ENCODE measurements around the gene DTNB. TPM values are rescaled to one million over a fixed set of nuclear protein-coding genes. Genes with fewer than 3 reads are reported as not detected.
"Not testable (repeated sequence)": the region's sequence is repeated elsewhere in the genome, so short reads cannot be mapped to it uniquely, and the experiment has no call there.

DTNB gene
- total RNA-seq, 1 donor from 2014 or later: 15.6 TPM

DNA sequence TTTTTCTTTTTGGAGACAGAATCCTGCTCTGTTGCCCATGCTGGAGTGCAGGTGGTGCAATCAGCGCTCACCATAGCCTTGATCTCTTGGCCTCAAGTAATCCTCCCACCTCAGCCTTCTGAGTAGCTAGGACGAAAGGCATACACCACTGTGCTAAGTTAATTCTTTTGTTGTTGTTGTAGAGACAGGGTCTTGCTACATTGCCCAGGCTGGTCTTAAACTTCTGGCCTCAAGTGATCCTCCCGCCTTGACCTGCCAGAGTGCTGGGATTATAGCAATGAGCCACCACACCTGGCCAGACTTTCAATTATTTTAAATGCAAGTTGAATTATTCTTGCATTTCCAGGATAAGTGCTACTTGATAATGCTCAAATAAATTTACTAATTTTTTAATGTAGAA is 126.5 kb downstream of the DTNB start:
- DNase-seq (ENCODE audit: low spot score): no peak

DNA sequence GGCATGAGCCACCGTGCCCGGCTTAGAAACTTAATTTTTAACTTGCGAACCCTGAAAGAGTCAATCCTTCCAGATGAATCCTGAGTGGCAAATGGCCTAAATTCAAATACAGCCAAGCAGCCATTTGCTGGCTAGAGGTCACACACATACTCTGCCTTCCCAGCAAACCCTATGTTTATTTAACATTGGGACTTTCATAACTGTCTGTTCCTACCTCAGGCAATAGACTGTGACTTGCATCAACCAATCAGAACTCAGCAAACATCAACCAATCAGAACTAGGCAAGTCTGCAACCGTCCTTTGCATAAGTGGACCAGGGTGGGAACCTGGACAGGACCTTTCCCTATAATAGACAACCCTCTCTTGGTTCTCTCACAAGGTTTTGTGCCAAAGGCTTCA is 127.5 kb downstream of the DTNB start:
- DNase-seq (ENCODE audit: low spot score): no peak

DNA sequence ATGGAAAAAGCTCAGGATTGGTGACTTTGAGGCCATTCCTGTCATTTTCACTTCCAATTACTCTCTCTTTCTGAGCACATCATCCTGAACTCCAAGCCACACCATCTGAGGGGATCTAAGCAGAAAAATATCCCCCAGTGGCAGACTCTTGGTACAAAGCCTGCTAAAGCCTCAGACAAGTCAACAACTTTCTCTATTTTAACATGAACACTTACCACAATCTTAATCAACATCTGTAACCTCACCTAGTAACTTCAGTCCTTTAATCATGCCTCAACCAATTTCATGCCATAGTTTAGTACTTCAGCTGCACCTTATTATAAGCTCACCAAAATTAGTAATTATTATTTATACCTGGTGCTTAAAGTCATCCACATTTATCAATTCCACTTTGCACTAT is 128.9 kb downstream of the DTNB start:
- DNase-seq (ENCODE audit: low spot score): no peak

DNA sequence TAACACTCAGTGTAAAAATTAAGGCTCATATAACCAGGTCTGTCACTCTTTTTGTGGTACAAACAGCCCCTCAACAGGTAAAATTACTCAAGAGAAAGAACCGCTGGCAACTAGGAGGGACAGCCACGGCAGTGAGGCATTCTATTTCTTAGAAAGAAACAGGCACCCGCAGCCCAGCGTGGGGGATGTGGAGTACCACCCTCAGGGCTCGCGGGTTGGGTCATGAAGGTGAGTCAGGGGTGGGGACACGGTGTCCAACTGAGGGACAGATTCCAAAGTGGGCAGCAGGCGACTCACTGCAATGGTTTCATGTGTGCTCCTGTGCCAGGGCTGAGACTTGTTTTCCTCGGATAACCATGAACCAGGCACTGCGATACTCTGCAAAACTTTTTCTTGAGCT is 129.4 kb downstream of the DTNB start:
- DNase-seq (ENCODE audit: low spot score): no peak

DNA sequence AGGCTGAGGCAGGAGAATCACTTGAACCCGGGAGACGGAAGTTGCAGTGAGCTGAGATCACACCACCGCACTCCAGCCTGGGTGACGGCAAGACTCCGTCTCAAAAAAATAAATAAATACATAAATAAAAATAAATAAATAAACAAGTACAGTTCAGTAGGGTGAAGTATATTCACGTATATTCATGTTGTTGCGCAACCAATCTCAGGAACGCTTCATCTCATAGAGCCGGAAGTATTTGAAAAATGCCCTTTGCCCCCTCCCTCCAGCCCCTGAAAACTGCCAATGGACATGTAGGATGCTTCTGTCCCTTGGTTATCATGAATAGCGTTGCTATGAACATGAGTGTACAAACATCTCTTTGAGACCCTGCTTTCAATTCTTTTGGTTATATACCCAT is 132.0 kb downstream of the DTNB start:
- no peak for DNase-seq (ENCODE audit: low spot score)

DNA sequence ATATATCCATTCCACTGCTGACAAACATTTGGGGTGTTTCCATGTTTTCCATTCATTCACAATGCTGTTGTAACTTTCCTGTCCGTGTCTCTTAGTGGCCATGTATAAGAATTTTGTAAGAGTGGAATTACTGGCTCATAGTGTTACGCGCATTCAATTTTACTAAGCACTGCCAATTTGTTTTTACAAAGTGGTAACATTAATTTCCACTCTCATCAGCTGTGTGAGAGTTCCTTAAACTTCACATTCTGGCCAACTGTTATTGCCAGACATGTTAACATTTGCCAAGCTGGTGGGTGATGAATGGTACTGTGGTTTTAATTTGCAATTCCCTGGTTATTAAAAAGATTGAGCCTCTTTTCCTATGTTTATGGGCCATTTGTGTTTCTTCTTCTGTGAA is 134.2 kb downstream of the DTNB start:
- DNase-seq (ENCODE audit: low spot score): no peak

DNA sequence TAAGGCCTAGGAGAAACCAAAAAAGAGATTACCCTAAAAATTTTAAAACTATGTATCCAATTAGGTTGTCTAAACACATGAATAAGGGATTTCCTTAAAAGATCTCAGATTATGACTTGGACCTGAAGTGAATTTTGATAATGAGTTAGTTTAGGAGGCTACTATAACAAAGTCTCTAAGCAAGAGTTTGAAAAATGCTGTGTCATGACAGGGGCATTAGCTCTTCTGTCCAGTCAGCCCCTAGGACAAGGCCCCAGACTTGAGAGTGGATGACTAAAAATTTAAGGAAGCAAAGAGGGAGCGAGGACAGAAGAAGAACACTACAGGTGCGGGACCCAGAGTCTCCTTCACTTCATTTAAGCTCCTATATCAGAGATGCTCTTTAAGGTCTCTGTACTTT is 135.9 kb downstream of the DTNB start:
- DNase-seq (ENCODE audit: low spot score): no peak

DNA sequence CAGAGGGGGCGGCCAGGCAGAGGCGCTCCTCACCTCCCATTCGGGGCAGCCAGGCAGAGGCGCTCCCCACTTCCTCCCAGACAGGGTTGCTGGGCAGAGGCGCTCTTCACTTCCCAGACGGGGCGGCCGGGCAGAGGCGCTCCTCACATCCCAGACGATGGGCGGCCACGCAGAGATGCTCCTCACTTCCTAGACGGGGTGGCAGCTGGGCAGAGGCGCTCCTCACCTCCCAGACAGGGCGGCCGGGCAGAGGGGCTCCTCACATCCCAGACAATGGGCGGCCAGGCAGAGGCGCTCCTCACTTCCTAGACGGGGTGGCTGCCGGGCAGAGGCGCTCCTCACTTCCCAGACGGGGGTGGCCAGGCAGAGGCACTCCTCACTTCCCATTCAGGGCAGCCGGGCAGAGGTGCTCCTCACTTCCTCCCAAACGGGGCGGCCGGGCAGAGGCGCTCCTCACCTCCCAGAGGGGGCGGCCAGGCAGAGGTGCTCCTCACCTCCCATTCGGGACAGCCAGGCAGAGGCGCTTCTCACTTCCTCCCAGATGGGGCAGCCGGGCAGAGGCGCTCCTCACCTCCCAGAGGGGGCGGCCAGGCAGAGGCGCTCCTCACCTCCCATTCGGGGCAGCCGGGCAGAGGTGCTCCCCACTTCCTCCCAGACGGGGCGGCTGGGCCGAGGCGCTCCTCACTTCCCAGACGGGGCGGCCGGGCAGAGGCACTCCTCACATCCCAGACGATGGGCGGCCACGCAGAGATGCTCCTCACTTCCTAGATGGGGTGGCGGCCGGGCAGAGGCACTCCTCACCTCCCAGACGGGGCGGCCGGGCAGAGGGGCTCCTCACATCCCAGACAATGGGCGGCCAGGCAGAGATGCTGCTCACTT is 137.7 kb downstream of the DTNB start:
- not testable (repeated sequence) for DNase-seq (ENCODE audit: low spot score)

DNA sequence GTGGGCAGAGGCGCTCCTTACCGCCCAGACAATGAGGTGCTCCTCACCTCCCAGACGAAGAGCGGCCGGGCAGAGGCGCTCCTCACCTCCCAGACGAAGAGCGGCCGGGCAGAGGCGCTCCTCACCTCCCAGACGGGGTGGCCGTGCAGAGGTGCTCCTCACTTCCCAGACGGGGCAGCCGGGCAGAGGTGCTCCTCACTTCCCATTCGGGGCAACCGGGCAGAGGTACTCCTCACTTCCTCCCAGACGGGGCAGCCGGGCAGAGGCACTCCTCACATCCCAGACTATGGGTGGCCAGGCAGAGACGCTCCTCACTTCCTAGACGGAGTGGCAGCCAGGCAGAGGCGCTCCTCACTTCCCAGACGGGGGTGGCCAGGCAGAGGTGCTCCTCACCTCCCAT is 138.4 kb downstream of the DTNB start:
- not testable (repeated sequence) for DNase-seq (ENCODE audit: low spot score)

DNA sequence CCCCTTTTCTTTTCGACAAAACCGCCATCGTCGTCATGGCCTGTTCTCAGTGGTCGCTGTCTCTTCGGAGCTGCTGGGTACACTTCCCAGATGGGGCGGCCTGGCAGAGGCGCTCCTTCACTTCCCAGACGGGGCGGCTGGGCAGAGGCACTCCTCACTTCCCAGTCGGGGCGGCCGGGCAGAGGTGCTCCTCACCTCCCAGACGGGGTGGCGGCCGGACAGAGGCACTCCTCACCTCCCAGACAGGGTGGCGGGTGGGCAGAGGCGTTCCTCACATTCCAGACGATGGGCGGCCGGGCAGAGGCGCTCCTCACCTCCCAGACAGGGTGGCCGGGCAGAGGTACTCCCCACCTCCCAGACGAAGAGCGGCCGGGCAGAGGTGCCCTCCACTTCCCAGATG is 138.9 kb downstream of the DTNB start:
- no peak for DNase-seq (ENCODE audit: low spot score)

DNA sequence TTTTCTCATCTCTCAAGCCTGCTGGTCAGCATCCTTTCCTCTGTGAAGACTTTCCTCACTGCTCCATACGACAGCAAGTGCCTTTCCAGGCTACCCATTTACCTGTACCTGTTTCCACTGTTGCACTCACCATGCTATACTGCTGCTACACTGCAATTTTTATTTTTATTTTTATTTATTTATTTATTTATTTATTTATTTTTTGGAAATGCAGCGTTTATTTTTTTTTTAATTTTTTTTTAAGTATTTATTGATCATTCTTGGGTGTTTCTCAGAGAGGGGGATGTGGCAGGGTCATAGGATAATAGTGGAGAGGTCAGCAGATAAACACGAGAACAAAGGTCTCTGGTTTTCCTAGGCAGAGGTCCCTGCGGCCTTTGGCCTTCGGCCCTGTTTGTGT is 139.6 kb downstream of the DTNB start:
- DNase-seq (ENCODE audit: low spot score): not testable (repeated sequence)

DNA sequence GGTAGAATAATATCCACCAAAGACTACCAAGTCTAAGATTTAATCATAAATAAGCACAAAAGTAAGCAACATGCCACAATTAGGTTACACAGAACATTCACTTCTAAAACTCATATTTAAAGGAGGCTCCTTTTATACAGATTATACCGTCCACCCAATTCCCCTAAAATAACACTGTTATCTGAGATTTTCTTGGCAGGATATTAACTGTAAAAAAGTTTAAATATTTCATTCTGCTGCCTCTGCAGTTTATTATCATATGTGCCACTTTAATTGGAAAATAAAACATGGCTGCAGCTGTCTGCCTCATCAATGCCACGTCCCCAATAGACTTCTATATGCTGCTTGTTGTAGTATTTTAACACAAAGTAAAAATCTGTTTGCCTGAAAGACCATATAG is 140.9 kb downstream of the DTNB start:
- no peak for DNase-seq (ENCODE audit: low spot score)

DNA sequence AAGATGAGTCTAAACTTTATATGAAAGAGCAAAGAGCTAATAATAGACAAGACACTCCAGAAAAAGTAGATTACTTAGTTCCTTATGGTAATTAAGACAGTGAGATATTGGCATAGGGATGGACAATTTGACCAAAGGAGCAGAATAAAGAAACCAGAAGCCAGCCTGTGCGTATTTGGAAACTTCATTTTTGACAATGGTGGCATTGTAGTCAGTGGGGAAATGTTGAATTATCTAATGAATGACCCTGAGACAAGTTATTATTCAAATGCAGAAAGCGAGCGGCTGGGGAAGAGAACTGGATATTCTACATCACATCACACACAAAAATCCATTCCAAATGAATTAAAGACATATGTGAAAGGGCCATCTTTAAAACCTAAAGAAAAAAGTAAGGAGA is 144.3 kb downstream of the DTNB start:
- DNase-seq (ENCODE audit: low spot score): no peak

DNA sequence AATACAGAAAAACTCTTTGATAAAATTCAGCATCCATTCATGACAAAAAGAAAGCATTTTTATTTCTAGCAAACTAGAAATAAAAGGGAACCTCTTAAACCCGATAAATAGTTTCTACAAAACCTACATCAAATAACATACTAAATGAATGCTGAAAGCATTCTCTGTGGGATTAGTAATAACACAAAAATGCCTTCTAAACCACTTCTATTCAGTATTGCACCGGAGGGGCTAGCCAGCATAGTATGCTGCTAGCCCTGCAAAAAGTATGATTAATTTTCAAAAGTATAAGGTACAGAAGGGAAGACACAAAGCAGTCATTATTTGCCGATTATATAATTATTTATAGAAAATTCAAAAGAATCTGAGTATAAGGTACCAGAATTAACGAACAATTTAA is 145.2 kb downstream of the DTNB start:
- DNase-seq (ENCODE audit: low spot score): no peak

DNA sequence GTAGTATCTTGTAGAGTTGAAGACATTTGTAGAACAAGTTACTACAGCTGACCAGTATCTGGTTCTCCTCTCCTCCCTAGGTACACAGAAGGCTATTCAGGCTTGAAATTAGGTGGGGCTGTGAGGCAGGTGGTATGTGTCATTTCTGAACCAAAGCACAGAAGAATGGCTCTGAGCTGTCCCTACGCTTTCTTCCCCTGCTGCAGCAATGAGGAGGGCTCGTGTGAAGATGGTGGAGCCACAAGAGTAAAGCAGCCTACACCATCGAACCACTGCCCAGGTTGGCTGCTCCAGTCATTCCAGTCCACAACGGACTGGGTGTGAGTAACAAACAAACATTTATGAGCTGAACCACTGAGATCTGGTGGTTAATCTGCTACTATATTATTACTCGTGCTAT is 148.9 kb downstream of the DTNB start:
- no peak for DNase-seq (ENCODE audit: low spot score)

DNA sequence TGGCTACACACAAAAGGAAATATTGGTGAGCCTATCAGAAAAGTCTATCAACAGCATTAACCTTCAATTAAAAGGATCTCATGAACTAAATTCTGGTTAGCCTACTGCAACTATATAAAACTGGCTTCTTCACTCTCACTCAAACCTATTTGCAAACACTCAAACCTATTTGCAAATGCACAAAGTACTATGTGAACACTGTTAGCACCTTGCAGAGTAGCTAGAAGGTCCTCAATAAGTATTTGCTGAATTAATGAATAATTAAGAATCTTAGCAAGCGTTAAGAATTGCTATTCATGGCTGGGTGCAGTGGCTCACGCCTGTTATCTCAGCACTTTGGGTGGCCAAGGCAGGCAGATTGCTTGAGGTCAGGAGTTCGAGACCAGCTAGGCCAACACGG is 150.3 kb downstream of the DTNB start:
- DNase-seq (ENCODE audit: low spot score): no peak

DNA sequence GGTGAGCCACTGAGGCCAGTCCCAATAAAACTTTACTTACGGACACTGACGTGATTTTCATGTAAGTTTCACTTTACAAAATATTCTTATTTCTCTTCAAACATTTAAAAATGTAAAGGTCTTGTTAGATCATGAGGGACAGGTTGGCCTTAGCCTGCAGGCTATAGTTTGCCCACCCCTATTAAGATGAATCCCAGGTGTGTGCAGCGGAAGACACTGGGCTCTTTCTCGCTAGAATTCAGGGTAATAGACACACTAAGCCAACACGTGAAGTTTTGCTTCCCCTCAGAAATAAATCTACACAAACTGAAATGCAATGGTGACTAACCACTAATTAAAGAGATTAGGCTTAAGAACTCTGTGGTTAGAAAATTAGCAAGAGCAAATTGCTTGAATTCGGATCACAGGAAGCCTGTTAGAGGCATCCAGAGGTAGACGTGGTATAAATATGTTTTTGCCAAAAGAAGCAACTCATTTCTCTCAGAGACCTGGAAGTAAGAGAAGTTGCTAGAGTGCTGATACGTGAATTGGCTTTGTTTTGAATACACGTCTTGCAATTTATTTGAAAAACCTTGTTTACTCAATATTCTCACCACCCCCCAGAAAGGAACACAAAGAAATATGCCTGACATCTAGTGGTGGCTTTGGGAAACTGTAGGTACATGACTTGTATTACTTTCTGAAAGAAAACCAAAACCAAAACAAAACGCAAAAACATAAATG is 151.6 kb downstream of the DTNB start:
- DNase-seq (ENCODE audit: low spot score): no peak

DNA sequence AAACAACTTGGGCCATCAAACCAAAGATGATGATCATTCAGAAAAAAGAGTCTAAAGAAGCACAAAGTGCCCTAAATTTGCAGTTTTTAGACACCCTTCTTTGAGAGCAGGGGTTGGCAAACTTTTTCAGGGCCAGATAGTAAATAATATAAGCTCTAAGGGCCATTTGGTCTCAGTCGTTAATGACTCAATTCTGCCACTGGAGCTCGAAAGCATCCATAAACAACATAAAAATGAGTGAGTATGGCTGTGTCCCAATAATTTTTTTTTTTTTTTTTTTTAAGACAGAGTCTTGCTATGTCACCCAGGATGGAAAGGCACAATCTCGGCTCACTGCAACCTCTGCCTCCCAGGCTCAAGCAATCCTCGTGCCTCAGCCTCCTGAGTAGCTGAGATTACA is 152.3 kb downstream of the DTNB start:
- DNase-seq (ENCODE audit: low spot score): no peak

DNA sequence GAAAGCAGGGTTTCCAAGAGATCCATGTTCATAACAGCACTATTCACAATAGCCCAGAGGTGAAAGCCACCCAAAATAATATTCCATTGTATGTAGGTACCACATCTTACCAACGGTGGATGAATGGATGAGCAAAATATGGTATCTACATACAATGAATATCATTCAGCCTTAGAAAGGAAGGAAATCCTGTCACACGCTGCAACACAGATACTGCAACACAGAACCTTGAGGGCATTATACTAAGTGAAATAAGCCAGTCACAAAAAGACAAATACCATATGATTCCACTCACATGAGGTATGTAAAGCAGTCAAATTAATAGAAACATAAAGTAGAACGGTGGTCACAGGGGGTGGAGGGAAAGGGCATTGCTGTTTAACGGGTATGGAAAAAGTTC is 155.7 kb downstream of the DTNB start:
- no peak for DNase-seq (ENCODE audit: low spot score)

DNA sequence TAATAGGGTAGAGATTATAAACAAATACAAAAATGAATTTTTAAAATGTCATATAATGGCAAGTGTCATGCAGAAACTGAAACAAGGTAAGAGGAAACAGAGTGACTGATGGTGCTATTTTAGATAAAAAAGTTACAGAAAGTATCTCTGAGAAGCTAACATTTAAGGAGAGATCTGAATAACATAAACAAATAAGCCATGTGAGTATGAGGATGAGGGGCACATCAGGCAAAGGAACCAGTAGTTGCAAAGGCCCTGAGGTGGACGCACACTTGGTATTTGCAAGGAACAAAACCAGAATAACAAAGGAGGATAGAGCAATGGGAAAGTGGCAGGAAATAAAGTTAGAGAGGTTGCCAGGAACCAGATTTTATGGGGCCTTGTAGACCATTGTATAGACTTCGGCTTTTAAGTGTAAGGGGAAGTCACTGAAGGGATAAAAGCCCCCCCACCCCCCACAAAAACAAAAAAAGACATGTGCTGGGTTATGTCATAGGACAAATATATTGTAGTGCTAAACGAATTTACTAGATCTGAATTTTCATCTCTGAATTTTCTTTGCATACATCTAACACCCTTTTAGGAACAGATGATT is 159.2 kb downstream of the DTNB start:
- DNase-seq (ENCODE audit: low spot score): no peak

DNA sequence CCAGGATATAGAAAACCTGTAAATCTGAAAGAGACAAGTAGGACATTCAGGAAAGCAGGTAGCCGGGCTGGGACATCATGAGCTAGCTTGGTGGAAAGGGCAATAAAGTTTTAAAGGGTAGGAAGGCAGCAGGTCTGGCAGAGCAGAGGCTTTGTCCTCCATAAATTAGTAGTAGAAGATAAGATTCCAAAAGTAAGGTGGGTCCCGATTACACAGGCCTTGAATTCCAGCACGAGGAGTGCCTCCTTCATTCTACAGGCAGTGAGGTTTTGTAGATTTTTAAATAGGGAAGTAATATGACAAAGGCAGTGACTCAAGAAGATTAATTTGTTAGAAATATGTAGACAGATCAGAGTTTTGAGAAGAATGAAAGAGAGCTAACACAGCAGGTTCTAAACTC is 160.7 kb downstream of the DTNB start:
- no peak for DNase-seq (ENCODE audit: low spot score)

DNA sequence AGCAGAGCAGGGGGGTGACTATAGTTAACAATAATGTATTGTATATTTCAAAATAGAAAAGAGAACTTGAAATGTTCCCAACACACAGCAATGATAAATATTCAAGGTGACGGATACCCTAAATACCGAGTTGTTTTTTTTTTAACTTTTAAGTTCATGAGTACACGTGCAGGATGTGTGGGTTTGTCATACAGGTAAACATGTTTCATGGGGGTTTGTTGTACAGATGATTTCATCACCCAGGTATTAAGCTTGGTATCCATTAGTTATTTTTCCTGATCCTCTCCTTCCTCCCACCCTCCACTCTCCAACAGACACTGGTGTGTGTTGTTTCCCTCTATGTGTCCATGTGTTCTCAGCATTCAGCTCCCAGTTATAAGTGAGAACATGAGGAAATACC is 167.2 kb downstream of the DTNB start:
- no peak for DNase-seq (ENCODE audit: low spot score)

Data from mesenteric fat pad (tissue), 1 donor.